Thyroid gland (tissue), 4 donors: Measurements from ENCODE around the gene LRRC30. TPM values are rescaled to one million over a fixed set of nuclear protein-coding genes. Genes with fewer than 3 reads are reported as not detected.

ENCODE experiments used
- DNase-seq, 2 donors: peaks; one replicate each; pipeline ENCODE4 v3.0.0-alpha.2; 2019
- H3K27ac ChIP-seq, 3 donors: fragments of 200-600 bp; sonication (generic); 1 replicate in 2 of 3; 2 replicates in 1 of 3; pipeline ENCODE4 v1.5.1; 2016 to 2019; ENCODE audit warnings: mild to moderate bottlenecking in 1 of 3, moderate library complexity in 1 of 3
- H3K27me3 ChIP-seq: fragments of 200-600 bp; sonication (generic); one replicate; pipeline ENCODE4 v1.5.1; 2019
- H3K36me3 ChIP-seq, 2 donors: fragments of 200-600 bp; sonication (generic); one replicate each; pipeline ENCODE4 v1.5.1; 2016 to 2019
- H3K4me1 ChIP-seq, 2 donors: fragments of 200-600 bp; sonication (generic); one replicate each; pipeline ENCODE4 v1.5.1; 2017 to 2019
- H3K4me3 ChIP-seq, 3 donors: fragments of 200-600 bp; sonication (generic); replicated peaks in 1 of 3; 1 replicate in 2 of 3; 2 replicates in 1 of 3; pipeline ENCODE4 v1.5.1; 2016; ENCODE audit warnings: mild to moderate bottlenecking in 1 of 3
- H3K9me3 ChIP-seq: fragments of 200-600 bp; sonication (generic); one replicate; pipeline ENCODE4 v1.5.1; 2017
- POLR2A ChIP-seq, 2 donors: fragments of 450-650 bp; IDR thresholded peaks; one replicate each; pipeline ENCODE4 v1.6.1; 2017; ENCODE audit warnings: antibody characterized with exemption in 2 of 2, mild to moderate bottlenecking in 2 of 2, moderate library complexity in 1 of 2
- WGBS, 2 donors: methylation state at CpG; one replicate each; pipeline ENCODE4 v1.1.5; 2017; 5-methylcytosine and 5-hydroxymethylcytosine counted together
- intact Hi-C: fragments of 100-400 bp; cut with DNase I; formaldehyde crosslinking; loops from one replicate; pipeline ENCODE4 v1.15.1; 2023
- total RNA-seq, 4 donors: library from RNA; depleted of rRNA; stranded (reverse); fragments of >200 nt; gene quantifications; one replicate each; pipeline ENCODE4 v1.2.3, GENCODE V29; 2016
- TF ChIP-seq, protein P1 (sequence below), 6 experiments: fragments of 200-600 bp in 3 of 6; fragments of 450-650 bp in 3 of 6; sonication (generic) in 3 of 6; IDR thresholded peaks; one replicate each; pipeline ENCODE4 v1.5.1; 2016 to 2019; ENCODE audit warnings: antibody characterized with exemption in 6 of 6, mild to moderate bottlenecking in 2 of 6, inconsistent platforms in 1 of 6, moderate library complexity in 1 of 6

Gene LRRC30
- not detected for total RNA-seq

DNA sequence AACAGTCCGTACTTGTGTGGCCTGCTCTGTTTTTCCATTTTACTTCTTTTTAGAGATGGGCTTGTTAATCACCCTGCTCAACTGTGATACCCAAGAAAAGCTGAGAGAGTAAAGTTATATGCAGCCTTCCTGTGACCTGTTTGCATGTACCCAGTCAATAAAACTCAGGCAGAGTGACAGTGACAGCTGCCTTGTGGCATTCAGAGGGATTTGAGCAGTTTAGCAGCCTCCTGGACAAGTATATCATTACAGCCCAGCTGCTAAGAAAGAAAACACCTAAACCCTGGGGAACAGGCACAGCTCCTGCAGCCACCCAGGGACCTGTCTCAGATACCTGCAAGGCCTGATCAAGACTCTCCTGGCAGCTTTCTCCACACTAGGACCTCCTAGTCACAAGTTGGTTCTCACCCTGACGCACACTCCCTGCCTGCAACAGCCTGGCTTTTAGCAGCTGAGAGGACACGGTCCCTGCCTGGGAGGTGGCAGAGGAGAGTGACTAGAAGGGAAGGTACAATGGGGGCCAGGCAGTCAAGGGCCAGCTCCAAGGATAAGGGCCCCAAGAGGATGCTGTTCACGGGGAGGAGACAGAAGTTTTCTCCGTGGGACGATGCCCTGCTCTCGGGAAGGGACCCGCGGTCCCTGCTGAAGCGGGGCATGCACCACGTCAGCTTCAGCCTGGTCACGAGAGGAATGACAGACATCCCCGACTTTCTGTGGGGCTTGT, at the start of gene LRRC30:
Gene LRRC30 (plus strand): TSS at position 464 of the 724 bp plus-strand sequence. CDS start 50 bp downstream, at position 514.
- 93 to 97% methylated on average over 13 of the region's 13 CpGs for WGBS, 2 donors
- Histone ChIP-seq H3K36me3 (no peaks in the 10 kb centered on the region), H3K27ac (no peak within 1 kb of the TSS), H3K4me3 (no peak within 1 kb of the TSS), H3K9me3 (no peaks in the 10 kb centered on the region), H3K27me3 (no peaks in the 10 kb centered on the region), H3K4me1 (peaks cover 26 to 31% of the 10 kb centered on the region in 2 donors)
- intact Hi-C loops = no loop called here
- TF ChIP-seq, protein P1, sequence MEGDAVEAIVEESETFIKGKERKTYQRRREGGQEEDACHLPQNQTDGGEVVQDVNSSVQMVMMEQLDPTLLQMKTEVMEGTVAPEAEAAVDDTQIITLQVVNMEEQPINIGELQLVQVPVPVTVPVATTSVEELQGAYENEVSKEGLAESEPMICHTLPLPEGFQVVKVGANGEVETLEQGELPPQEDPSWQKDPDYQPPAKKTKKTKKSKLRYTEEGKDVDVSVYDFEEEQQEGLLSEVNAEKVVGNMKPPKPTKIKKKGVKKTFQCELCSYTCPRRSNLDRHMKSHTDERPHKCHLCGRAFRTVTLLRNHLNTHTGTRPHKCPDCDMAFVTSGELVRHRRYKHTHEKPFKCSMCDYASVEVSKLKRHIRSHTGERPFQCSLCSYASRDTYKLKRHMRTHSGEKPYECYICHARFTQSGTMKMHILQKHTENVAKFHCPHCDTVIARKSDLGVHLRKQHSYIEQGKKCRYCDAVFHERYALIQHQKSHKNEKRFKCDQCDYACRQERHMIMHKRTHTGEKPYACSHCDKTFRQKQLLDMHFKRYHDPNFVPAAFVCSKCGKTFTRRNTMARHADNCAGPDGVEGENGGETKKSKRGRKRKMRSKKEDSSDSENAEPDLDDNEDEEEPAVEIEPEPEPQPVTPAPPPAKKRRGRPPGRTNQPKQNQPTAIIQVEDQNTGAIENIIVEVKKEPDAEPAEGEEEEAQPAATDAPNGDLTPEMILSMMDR (IDR thresholded peaks at IDR 0.05) = no peak
- TF ChIP-seq POLR2A (IDR thresholded peaks at IDR 0.05) = no peak
- DNase-seq = no peak

DNA sequence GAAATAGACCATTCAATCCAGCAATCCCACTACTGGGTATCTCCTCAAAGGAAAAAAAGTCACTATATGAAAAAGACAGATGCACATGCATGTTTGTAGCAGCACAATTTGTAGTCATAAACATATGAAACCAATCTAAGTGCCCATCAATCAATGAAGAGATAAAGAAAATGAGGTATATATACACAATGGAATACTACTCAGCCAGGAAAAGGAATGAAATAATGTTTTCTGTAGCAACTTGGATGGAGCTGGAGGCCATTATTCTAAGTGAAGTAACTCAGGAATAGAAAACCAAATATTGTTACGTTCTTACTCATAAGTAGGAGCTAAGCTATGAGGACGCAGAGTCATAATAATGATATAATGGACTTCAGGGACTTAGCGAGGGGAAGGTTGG, 45.2 kb upstream of the LRRC30 start:
- 93 to 96% methylated on average over 3 of the region's 3 CpGs for WGBS, 2 donors
- intact Hi-C loops = no loop called here
- TF ChIP-seq, protein P1 (IDR thresholded peaks at IDR 0.05) = no peak
- no peak for TF ChIP-seq POLR2A (IDR thresholded peaks at IDR 0.05)
- no peaks in the 10 kb centered on the region for H3K36me3 ChIP-seq
- H3K27ac ChIP-seq = no peak overlapping the region
- H3K4me3 ChIP-seq = no peak overlapping the region
- no peaks in the 10 kb centered on the region for H3K9me3 ChIP-seq
- DNase-seq = no peak
- no peaks in the 10 kb centered on the region for H3K27me3 ChIP-seq
- H3K4me1 ChIP-seq = no peaks in the 10 kb centered on the region

DNA sequence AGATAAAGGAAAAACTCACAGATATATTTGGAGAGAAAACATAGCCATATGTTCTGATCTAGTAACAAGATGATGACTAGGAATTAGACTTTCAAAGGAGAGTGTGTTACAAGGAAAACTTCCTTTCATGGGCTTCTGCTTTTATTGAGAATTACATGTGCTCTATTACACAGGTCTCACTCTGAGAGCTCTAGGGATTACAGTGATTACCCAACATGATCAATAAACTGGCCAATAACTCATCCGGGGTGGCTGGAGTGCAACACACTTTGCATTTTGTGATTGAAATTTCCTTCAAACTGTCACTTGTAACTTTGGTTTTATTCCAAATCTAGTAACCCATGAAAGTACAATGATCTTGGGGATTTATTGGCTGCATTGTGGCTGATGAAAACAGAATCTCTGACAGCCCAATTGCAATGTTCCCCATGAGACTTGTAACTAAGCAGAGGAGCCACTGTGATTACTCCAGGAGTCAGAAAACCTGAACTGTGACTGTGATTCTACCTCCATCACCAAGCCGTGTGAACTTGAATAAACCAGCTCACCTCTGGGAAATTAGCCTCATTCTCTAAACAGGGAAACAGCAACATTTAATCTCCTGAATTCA, 40.2 kb upstream of the LRRC30 start:
- no peaks in the 10 kb centered on the region for H3K4me1 ChIP-seq
- no peak overlapping the region for H3K27ac ChIP-seq
- intact Hi-C loops = no loop called here
- no peaks in the 10 kb centered on the region for H3K9me3 ChIP-seq
- no peak overlapping the region for H3K4me3 ChIP-seq
- H3K27me3 ChIP-seq = no peaks in the 10 kb centered on the region
- no peaks in the 10 kb centered on the region for H3K36me3 ChIP-seq
- 64 to 66% methylated on average over 2 of the region's 2 CpGs for WGBS, 2 donors
- TF ChIP-seq, protein P1 (IDR thresholded peaks at IDR 0.05) = no peak
- TF ChIP-seq POLR2A (IDR thresholded peaks at IDR 0.05) = no peak
- DNase-seq = no peak

DNA sequence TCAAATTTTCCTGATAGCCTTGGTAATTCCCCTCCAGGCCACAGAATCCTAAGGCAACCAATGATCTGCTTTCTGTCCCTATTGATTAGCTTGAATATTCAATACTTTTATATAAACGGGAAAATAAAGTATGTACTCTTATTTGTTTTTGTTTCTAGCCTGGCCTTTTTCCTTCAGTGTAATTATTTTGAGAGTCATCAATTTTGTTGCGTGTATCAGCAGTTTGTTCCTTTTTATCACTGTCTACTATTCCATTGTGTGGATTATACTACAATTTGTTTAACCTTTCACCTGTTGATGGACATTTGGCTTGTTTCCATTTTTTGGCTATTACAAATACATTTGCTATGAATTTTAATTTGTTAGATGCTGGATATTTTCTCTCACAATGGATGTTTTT, 39.2 kb upstream of the LRRC30 start:
- Histone ChIP-seq H3K4me3 (no peak overlapping the region), H3K9me3 (no peaks in the 10 kb centered on the region), H3K27me3 (no peaks in the 10 kb centered on the region), H3K4me1 (no peaks in the 10 kb centered on the region), H3K27ac (no peak overlapping the region), H3K36me3 (no peaks in the 10 kb centered on the region)
- 89 to 93% methylated on average over 2 of the region's 2 CpGs for WGBS, 2 donors
- TF ChIP-seq, protein P1 (IDR thresholded peaks at IDR 0.05) = no peak
- no peak for DNase-seq
- intact Hi-C loops = no loop called here

DNA sequence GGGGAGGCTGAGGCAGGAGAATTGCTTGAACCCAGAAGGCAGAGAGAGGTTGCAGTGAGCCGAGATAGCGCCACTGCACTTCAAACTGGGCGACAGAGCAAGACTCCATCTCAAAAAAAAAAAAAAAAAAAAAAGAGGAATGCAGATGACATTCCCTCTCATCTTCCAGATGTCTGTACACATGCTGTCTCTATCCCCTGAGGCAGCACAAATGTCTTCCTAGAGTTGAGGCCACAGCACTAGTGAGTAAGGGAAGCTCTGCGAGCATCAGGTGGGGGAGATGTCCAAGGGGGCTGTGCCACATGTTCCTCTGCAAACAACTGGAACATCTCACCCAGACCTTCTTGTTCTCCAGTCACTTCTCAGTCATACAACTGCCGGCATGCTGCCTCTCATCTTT, 35.6 kb upstream of the LRRC30 start:
- Histone ChIP-seq H3K36me3 (no peaks in the 10 kb centered on the region), H3K9me3 (no peaks in the 10 kb centered on the region), H3K27ac (no peak overlapping the region), H3K27me3 (no peaks in the 10 kb centered on the region), H3K4me1 (peaks cover 13 to 20% of the 10 kb centered on the region in 2 donors), H3K4me3 (no peak overlapping the region)
- no peak for DNase-seq
- TF ChIP-seq, protein P1 (IDR thresholded peaks at IDR 0.05) = no peak
- TF ChIP-seq POLR2A (IDR thresholded peaks at IDR 0.05) = no peak
- intact Hi-C loops = no loop called here
- WGBS, 2 donors = 86 to 87% methylated on average over 5 of the region's 5 CpGs
